Endometrial microvascular endothelial cells (primary cell): ENCODE measurements around the gene RNF151. TPM values are rescaled to one million over a fixed set of nuclear protein-coding genes. Genes with fewer than 3 reads are reported as not detected.

Experiments
- total RNA-seq: library from RNA; depleted of rRNA; stranded (reverse); fragments of >200 nt; gene quantifications from one replicate; pipeline ENCODE4 v1.2.3, GENCODE V29; 2015; ENCODE audit errors: inconsistent ontology term

The RNF151 gene
- total RNA-seq, 1 donor from 2014 or later: not detected

Other genes starting within 250 kb of the RNF151 start
- gene NME3, start 195.3 kb upstream of the RNF151 start, total RNA-seq: 65.6 TPM
- gene EME2, start 194.0 kb upstream of the RNF151 start, total RNA-seq: 3.5 TPM
- 148 TPM for gene MRPS34, start 193.7 kb upstream of the RNF151 start, total RNA-seq
- 35.5 TPM for gene SPSB3, start 184.3 kb upstream of the RNF151 start, total RNA-seq
- 96.6 TPM for gene NUBP2, start 183.9 kb upstream of the RNF151 start, total RNA-seq
- not detected for gene IGFALS, start 173.2 kb upstream of the RNF151 start, total RNA-seq
- 73.6 TPM for gene HAGH, start 140.0 kb upstream of the RNF151 start, total RNA-seq
- gene FAHD1, start 139.7 kb upstream of the RNF151 start, total RNA-seq: 71.5 TPM
- not detected for gene MEIOB, start 94.7 kb upstream of the RNF151 start, total RNA-seq
- not detected for gene HS3ST6, start 48.4 kb upstream of the RNF151 start, total RNA-seq
- gene MSRB1, start 23.7 kb upstream of the RNF151 start, total RNA-seq: 11.2 TPM
- gene RPL3L, start 12.2 kb upstream of the RNF151 start, total RNA-seq: not detected
- gene NDUFB10, start 7.3 kb upstream of the RNF151 start, total RNA-seq: 270 TPM
- 2,988 TPM for gene RPS2, start 2.0 kb upstream of the RNF151 start, total RNA-seq
- 79.9 TPM for gene TBL3, start 5.2 kb downstream of the RNF151 start, total RNA-seq
- gene NOXO1, start 14.6 kb downstream of the RNF151 start, total RNA-seq: 0.09 TPM
- gene GFER, start 17.3 kb downstream of the RNF151 start, total RNA-seq: 17.2 TPM
- not detected for gene SYNGR3, start 23.1 kb downstream of the RNF151 start, total RNA-seq
- 50.6 TPM for gene ZNF598, start 43.0 kb downstream of the RNF151 start, total RNA-seq
- not detected for gene NPW, start 52.9 kb downstream of the RNF151 start, total RNA-seq
- gene NHERF2, start 60.0 kb downstream of the RNF151 start, total RNA-seq: 194 TPM
- 38.8 TPM for gene NTHL1, start 81.0 kb downstream of the RNF151 start, total RNA-seq
- gene TSC2, start 81.1 kb downstream of the RNF151 start, total RNA-seq: 59.2 TPM
- gene PKD1, start 169.0 kb downstream of the RNF151 start, total RNA-seq: 53.8 TPM
- gene RAB26, start 181.8 kb downstream of the RNF151 start, total RNA-seq: 0.74 TPM
- gene TRAF7, start 188.9 kb downstream of the RNF151 start, total RNA-seq: 87.3 TPM
- gene CASKIN1, start 229.7 kb downstream of the RNF151 start, total RNA-seq: not detected
- 40.6 TPM for gene MLST8, start 238.6 kb downstream of the RNF151 start, total RNA-seq
- gene BRICD5, start 244.0 kb downstream of the RNF151 start, total RNA-seq: 1.9 TPM
- gene PGP, start 248.0 kb downstream of the RNF151 start, total RNA-seq: 21.6 TPM